ENCODE results near the gene KCNK1.

Gene KCNK1

DNA sequence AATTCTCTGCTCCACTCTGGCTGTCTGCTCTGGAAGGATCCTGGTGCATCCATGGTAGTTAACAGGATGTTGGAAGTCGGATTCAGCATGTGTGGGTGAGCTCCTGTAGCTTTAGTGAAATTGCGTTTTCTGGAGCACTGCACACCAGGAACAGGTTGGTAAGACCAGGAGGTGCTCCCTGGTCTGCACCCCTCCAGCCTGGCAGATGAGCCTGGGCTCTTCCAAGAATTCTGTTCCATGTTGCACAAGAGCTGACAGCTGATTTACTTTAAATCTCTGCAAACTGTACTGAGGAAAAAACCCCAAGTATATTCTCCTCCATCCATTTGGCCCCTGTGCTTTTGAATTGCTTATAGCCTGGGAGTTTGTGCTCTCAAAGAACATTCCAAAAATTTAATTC is 33.7 kb downstream of the KCNK1 start:
- Histone ChIP-seq H3K4me3 (replicated peaks; ENCODE audit: insufficient read depth, low read length) (no peak overlapping the region), H3K27ac (replicated peaks) (no peak overlapping the region), H3K27me3 (ENCODE audit: insufficient read depth, poor library complexity, severe bottlenecking) (peaks cover 5% of the 10 kb centered on the region)
- TF ChIP-seq POLR2AphosphoS5 (IDR thresholded peaks at IDR 0.05; ENCODE audit: low read depth), result no peak
- no peak for TF ChIP-seq GABPA (IDR thresholded peaks at IDR 0.05; ENCODE audit: low read depth)
- TF ChIP-seq SPI1 (IDR thresholded peaks at IDR 0.05; ENCODE audit: borderline replicate concordance, low read depth), result no peak
- TF ChIP-seq, protein P1, sequence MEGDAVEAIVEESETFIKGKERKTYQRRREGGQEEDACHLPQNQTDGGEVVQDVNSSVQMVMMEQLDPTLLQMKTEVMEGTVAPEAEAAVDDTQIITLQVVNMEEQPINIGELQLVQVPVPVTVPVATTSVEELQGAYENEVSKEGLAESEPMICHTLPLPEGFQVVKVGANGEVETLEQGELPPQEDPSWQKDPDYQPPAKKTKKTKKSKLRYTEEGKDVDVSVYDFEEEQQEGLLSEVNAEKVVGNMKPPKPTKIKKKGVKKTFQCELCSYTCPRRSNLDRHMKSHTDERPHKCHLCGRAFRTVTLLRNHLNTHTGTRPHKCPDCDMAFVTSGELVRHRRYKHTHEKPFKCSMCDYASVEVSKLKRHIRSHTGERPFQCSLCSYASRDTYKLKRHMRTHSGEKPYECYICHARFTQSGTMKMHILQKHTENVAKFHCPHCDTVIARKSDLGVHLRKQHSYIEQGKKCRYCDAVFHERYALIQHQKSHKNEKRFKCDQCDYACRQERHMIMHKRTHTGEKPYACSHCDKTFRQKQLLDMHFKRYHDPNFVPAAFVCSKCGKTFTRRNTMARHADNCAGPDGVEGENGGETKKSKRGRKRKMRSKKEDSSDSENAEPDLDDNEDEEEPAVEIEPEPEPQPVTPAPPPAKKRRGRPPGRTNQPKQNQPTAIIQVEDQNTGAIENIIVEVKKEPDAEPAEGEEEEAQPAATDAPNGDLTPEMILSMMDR (IDR thresholded peaks at IDR 0.05; ENCODE audit: insufficient read depth, low read length), result no peak
- no peak for DNase-seq (ENCODE audit: low read depth in 1 of 2, low spot score in 1 of 2)

- Histone ChIP-seq H3K27ac (replicated peaks) (no peak overlapping the region), H3K4me3 (replicated peaks; ENCODE audit: insufficient read depth, low read length) (no peak overlapping the region), H3K27me3 (ENCODE audit: insufficient read depth, poor library complexity, severe bottlenecking) (peaks cover 6% of the 10 kb centered on the region)
- DNase-seq (ENCODE audit: low read depth in 1 of 2, low spot score in 1 of 2), result no peak
- TF ChIP-seq, protein P1 (IDR thresholded peaks at IDR 0.05; ENCODE audit: insufficient read depth, low read length), result no peak
- TF ChIP-seq, protein P2, sequence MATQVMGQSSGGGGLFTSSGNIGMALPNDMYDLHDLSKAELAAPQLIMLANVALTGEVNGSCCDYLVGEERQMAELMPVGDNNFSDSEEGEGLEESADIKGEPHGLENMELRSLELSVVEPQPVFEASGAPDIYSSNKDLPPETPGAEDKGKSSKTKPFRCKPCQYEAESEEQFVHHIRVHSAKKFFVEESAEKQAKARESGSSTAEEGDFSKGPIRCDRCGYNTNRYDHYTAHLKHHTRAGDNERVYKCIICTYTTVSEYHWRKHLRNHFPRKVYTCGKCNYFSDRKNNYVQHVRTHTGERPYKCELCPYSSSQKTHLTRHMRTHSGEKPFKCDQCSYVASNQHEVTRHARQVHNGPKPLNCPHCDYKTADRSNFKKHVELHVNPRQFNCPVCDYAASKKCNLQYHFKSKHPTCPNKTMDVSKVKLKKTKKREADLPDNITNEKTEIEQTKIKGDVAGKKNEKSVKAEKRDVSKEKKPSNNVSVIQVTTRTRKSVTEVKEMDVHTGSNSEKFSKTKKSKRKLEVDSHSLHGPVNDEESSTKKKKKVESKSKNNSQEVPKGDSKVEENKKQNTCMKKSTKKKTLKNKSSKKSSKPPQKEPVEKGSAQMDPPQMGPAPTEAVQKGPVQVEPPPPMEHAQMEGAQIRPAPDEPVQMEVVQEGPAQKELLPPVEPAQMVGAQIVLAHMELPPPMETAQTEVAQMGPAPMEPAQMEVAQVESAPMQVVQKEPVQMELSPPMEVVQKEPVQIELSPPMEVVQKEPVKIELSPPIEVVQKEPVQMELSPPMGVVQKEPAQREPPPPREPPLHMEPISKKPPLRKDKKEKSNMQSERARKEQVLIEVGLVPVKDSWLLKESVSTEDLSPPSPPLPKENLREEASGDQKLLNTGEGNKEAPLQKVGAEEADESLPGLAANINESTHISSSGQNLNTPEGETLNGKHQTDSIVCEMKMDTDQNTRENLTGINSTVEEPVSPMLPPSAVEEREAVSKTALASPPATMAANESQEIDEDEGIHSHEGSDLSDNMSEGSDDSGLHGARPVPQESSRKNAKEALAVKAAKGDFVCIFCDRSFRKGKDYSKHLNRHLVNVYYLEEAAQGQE (IDR thresholded peaks at IDR 0.05; ENCODE audit: insufficient replicate concordance, low read depth), result no peak
- TF ChIP-seq SPI1 (IDR thresholded peaks at IDR 0.05; ENCODE audit: borderline replicate concordance, low read depth) (no peak), POLR2AphosphoS5 (IDR thresholded peaks at IDR 0.05; ENCODE audit: low read depth) (no peak), GABPA (IDR thresholded peaks at IDR 0.05; ENCODE audit: low read depth) (no peak)
These were observed 37.2 kb downstream of the KCNK1 start for GRCh38 chr1:233651061-233651460.

DNA sequence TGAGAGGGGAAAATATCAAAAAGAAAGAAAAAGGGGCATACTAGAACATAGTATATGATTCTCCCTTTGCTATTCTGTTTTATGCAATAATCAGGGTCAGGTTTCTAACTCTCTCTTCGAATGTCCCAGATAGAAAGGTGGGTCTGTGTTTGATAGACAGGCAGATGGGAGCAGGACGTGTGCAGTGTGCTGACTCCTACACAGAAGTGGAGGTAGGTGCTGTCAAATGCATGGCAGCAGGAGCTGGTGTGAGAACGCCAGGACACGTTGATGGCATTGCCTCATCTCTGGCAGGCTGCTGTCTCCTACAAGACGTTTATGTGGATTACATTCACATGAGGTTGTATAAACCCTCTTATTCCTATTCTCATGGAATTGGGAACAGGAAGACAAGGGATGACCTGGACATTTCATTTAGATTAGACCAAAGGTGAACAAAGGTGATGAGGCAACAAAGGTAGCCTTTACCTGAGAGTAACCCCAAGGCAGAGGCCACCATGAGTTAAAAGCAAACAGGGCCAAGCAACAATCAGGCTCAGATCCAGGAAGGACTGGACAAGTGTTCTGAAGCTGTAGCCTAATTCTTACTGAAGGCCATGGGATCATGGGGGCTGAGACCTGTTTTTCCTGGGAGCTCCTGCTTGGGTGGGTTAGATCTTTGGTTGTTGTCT is 37.8 kb downstream of the KCNK1 start:
- H3K27ac ChIP-seq (replicated peaks), result no peak overlapping the region
- H3K27me3 ChIP-seq (ENCODE audit: insufficient read depth, poor library complexity, severe bottlenecking), result peaks cover 6% of the 10 kb centered on the region
- no peak for DNase-seq (ENCODE audit: low read depth in 1 of 2, low spot score in 1 of 2)
- TF ChIP-seq, protein P1 (IDR thresholded peaks at IDR 0.05; ENCODE audit: insufficient read depth, low read length), result no peak
- TF ChIP-seq, protein P2 (IDR thresholded peaks at IDR 0.05; ENCODE audit: insufficient replicate concordance, low read depth), result no peak
- no peak for TF ChIP-seq POLR2AphosphoS5 (IDR thresholded peaks at IDR 0.05; ENCODE audit: low read depth)
- no peak for TF ChIP-seq GABPA (IDR thresholded peaks at IDR 0.05; ENCODE audit: low read depth)
- no peak for TF ChIP-seq SPI1 (IDR thresholded peaks at IDR 0.05; ENCODE audit: borderline replicate concordance, low read depth)
- no peak overlapping the region for H3K4me3 ChIP-seq (replicated peaks; ENCODE audit: insufficient read depth, low read length)

- Histone ChIP-seq H3K27ac (replicated peaks) (no peak overlapping the region), H3K4me3 (replicated peaks; ENCODE audit: insufficient read depth, low read length) (no peak overlapping the region), H3K27me3 (ENCODE audit: insufficient read depth, poor library complexity, severe bottlenecking) (peaks cover 6% of the 10 kb centered on the region)
- TF ChIP-seq GABPA (IDR thresholded peaks at IDR 0.05; ENCODE audit: low read depth) (no peak), SPI1 (IDR thresholded peaks at IDR 0.05; ENCODE audit: borderline replicate concordance, low read depth) (no peak), POLR2AphosphoS5 (IDR thresholded peaks at IDR 0.05; ENCODE audit: low read depth) (no peak)
- TF ChIP-seq, protein P2 (IDR thresholded peaks at IDR 0.05; ENCODE audit: insufficient replicate concordance, low read depth), result no peak
- TF ChIP-seq, protein P1 (IDR thresholded peaks at IDR 0.05; ENCODE audit: insufficient read depth, low read length), result no peak
- no peak for DNase-seq (ENCODE audit: low read depth in 1 of 2, low spot score in 1 of 2)
These were observed 38.6 kb downstream of the KCNK1 start for GRCh38 chr1:233652526-233652925.

All from HL-60 (cell line).